HG03521 (cell line): ENCODE measurements around the gene MGAT3.

Experiments
- ATAC-seq: cut with Tn5 transposase; IDR thresholded peaks from one replicate; pipeline ENCODE4 v1.9.1; 2021; ENCODE audit warnings: mild to moderate bottlenecking, moderate library complexity; ENCODE audit not compliant: unreplicated experiment

The MGAT3 gene

DNA sequence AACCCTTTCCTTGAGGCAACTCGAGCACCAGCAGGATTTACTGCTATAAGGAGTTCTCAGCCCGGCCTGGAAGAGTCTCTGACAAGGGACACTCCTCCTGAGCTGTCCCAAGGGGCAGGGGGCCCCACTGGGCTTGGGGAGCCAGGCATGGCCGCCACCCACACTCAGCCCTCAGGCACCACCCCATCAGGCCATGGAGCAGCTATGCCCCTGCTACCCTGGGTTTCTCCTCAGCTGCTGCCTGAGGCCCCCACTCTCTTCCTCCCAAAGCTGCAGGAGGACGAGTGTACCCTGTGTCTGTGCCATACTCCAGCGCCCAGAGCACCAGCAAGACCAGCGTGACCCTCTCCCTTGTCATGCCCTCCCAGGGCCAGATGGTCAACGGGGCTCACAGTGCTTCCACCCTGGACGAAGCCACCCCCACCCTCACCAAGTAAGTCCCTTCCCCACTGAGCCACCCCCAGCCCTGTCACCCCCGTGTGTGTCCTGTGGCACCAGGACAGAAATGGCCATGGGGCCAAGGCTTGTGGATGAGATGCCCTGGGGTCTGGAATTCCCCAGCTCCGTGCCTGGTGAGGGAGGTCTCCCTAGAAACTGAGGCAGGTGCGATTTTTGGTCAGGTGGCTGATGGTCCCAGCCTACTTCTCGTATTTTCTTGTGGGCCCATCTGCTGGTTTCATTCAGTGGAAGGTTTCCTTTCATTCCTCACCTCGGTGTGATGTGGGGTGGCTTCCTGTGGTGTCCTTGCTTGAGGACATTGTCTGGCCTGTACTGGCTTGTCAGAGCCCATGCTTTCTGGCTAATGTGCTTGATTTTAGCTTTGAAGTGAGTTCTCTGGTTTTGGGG is 28.8 kb upstream of the MGAT3 start:
- no peak for ATAC-seq

DNA sequence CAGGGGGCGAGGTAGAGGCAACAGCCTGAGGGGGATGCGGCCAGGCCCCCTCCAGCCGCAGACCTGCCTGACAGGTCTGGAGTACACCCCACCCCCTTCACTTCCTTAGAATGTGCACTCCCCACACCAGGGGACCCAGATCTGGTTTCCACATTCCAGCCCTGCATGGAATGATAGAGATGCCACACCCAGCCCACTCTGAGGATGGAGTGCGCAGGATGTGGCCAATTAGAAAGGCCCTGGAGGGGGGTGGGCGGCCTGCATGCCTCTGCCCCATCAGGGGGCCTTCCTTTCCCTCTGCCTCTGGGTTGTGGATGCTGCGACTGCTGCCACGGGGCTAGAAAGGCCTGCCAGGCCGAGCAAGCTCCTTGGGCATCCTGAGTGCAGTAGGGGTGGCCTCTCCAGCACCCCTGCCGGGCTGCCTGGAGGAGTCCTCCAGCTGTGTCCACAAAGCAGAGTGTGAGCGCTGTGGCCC is 28.2 kb upstream of the MGAT3 start:
- ATAC-seq = no peak

- ATAC-seq = no peak
Observed at GRCh38 chr22:39429186-39429585, 27.6 kb upstream of the MGAT3 start.

DNA sequence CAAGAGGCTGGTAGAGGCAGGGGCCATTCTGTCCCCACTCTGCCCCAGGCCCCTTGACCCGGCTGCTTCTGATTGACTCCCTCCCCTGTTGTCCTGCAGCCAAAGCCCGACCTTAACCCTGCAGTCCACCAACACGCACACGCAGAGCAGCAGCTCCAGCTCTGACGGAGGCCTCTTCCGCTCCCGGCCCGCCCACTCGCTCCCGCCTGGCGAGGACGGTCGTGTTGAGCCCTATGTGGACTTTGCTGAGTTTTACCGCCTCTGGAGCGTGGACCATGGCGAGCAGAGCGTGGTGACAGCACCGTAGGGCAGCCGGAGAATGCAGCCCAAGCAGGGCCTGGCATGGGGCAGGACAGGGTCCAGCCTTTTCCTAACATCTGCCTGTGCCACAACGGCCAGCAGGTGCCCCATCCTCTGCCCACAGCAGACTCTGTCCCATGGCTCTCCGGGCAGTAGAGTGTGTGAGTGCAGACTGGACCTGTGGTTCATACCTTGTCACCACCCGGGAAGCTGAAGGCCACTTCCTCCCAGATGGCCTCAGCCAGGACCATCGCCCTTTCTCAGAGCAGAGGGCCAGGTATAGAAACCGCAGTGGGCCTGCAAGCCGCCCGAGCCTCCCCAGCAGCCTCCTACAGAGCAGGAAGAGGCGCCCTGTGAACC is 26.8 kb upstream of the MGAT3 start:
- no peak for ATAC-seq

DNA sequence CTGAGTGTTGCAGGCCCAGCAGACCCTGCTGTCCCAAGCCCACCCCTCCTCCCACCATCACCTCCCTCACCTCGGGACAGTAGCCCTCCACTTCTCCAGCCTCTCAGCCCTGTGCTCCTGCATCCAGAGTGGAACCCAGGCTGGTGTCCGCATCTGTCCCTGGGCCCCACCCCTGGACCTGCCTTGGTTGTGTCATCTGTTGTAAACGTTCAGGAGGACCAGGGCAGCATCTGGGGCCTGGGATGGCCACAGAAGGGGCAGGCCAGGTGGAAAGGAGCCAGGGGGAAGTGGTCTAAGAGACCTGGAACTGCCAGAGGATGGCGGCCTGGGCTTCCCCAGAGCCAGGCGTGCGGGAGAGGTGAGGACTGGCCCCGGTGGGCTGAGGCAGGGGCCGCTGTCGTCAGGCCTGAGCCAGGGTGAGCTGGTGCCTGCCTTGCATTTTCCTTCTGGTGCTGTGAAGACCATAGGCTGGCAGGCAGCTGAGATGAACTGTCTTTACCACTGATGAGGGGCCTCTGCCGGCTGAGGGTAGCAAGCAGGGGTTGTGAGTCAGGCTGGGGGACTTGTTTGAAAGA is 26.1 kb upstream of the MGAT3 start:
- no peak for ATAC-seq

DNA sequence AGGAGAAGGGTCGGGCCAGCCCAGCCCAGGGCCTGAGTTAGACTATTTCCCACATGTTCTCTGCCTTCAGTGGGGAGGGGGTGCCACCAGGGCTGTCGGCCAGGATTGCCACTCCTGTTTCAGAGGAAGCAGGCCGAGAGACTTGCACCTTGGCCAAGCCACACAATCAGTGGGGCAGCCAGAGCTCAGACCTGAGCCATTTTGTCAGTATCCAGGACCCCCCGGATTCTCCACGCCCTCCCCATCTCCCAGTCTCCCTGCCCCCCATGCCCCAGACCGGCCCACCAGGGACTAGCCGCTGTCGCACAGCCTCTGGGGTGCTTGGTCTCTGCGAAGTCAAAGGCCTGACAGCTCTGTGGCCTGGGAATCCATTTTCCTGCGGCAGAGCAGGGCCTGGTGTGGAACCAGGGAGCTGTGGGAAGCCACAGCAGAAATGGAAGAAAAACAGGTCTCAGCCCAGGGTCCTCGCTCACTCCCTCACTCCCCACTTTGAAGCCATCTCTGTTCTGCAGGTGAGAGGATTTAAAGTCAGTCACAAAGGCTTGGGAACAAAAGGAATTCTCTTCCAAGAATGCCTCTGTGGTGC is 25.5 kb upstream of the MGAT3 start:
- ATAC-seq = no peak

- ATAC-seq = no peak
Observed at GRCh38 chr22:39431821-39432251, 25.0 kb upstream of the MGAT3 start.

DNA sequence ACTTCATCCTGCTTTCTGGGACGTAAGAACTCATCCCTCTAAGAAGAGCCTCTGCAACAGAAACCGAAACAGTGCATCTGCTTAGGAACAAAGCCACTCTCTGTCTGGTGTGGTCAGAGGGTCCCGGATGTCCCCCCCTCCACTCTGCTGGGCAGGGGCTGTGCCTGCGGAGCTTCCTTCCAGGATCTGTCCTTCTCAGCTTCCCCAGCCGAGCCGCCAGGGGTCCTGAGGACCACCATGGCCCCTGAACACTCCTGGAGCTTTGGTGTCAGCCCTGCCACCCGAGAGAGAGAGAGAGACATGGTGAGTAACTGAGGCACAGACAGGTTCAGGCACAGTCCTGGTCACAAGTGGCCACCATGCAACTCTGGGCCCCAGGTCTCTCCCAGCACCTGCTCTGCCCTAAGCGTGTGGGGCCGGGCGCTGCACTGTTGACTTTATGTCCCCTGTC is 24.4 kb upstream of the MGAT3 start:
- no peak for ATAC-seq

- ATAC-seq = no peak
Observed at GRCh38 chr22:39433476-39434242, 23.2 kb upstream of the MGAT3 start.

- no peak for ATAC-seq
Observed at GRCh38 chr22:39434243-39434653, 22.6 kb upstream of the MGAT3 start.

GRCh38 chr22:39434721-39435120 is 22.1 kb upstream of the MGAT3 start:
- ATAC-seq = no peak

DNA sequence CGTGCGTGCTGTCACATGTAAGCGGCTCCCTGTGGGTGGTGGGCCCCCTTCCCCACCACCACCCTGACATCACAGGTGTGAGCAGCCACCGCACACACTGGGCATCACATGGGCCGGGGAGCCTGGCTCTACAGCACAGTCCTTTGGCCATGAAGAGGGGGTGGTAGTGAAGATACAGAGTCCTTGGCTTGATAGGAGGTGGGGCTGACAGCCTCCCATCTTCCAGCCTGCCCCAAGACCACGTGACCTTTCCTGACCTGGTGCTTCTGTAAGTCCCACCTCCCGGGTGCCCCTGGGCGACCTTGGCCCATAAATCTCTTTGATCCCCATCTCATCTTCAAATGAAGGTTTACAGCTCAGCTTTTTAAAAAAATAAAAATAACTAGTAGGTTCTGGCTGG is 21.2 kb upstream of the MGAT3 start:
- ATAC-seq = no peak

DNA sequence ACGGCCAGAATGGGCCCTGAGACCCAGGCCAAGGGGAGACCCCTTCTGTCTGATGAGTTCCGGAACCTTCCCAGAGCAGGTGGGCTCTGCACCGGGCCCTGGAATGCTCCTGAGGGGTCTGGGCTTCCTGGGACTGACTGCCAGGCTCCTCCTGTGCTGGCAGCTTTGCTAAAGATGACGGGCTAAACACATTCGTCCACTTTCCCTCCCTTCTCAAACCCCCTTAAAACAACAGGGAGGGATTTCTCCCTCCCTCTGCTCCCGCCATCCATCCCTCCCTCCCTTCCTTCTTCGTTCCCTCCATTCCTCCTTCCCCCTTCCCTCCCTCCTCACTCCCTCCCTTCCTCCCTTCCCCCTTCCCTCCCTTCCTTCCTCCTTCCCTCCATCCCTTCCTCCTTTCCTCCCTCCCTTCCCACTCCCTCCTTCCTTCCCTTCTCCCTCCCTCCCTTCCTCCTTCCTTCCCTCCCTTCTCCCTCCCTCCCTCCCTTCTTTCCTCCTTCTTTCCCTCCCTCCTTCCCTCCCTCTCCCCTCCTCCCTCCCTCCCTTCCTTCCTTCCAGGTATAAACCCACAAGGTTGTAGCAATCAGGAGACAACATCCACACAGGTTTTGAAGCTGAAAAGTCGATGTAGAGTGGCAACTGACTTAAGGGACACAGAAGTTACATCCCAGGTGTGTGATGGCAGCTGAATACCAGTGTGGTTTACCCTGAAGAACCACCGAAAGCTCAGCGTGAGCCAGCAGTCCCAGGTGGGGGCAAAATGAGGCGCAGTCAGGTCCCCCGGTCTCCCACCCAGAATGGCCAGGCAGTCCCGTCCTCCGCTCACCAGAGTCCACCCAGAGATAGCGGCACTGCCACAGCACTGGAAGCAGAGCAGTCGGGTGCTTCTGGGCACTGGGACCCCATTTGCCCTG is 18.8 kb upstream of the MGAT3 start:
- ATAC-seq = no peak

GRCh38 chr22:39439170-39439569 is 17.6 kb upstream of the MGAT3 start:
- ATAC-seq = no peak

DNA sequence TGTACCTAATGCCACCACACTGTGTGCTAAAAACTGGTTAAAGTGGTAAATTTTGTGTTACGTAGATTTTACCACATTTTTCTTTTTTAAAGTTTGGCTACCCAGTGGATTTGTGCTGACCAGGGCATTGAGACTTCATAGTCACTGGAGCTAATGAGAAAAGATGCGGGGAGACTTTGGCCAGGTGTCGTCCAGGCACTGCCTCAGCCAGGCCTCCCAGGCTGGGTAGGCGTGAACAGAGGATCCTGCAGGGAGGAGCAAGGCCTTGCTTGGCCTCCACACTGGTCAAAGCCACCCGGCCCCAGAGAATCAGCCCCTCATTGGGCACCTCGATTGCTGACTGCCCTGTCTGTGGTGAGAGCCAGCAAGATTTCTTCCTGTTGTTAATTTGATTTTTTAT is 13.4 kb upstream of the MGAT3 start:
- ATAC-seq = no peak

GRCh38 chr22:39444247-39444800 is 12.5 kb upstream of the MGAT3 start:
- no peak for ATAC-seq

- ATAC-seq = no peak
Observed at GRCh38 chr22:39444937-39445465, 11.8 kb upstream of the MGAT3 start.

GRCh38 chr22:39445678-39446077 is 11.1 kb upstream of the MGAT3 start:
- no peak for ATAC-seq

DNA sequence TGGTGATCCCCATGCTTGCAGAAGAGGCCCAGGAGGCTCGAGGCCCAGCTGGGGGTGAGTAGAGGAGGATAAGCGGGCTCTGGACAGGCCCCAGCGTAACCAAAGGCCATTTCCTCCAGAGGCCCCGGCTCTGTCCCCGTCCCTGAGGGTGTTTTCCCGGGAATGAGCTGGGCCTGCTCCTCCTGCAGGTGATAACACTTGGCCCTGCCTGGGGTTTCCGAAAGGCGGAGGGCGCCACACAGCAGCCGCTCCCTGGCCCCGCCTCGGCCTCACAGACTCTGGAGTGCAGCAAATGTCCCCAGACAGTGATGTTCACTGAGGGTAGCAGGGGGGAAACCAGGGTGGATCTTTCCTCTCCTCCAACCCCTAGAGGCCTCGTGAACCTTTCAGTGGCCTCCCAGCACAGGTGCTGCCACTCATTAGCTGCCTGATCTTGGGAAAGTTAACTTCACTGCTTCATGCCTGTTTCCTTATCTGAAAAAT is 10.5 kb upstream of the MGAT3 start:
- ATAC-seq = peak; percentile 23
